Tibial nerve (tissue), 4 donors: ENCODE results near the gene NOP53.

Experiments
- CTCF ChIP-seq, 5 experiments: fragments of 200-600 bp in 3 of 5; fragments of 450-650 bp in 2 of 5; sonication (generic) in 3 of 5; IDR thresholded peaks; one replicate each; pipeline ENCODE4 v1.5.1; 2016 to 2019; ENCODE audit warnings: antibody characterized with exemption in 5 of 5, mild to moderate bottlenecking in 3 of 5, moderate library complexity in 2 of 5
- EP300 ChIP-seq, 2 donors: sonication (generic); formaldehyde crosslinking; IDR thresholded peaks; one replicate each; pipeline ENCODE4 v1.6.1; 2017; ENCODE audit warnings: antibody characterized with exemption in 2 of 2, mild to moderate bottlenecking in 1 of 2
- POLR2A ChIP-seq, 2 donors: fragments of 450-650 bp; IDR thresholded peaks; one replicate each; pipeline ENCODE4 v1.6.1; 2017; ENCODE audit warnings: antibody characterized with exemption in 2 of 2, mild to moderate bottlenecking in 2 of 2, moderate library complexity in 2 of 2

- TF ChIP-seq EP300 (IDR thresholded peaks at IDR 0.05) (no peak), CTCF (IDR thresholded peaks at IDR 0.05) (no peak), POLR2A (IDR thresholded peaks at IDR 0.05) (no peak)
Observed at GRCh38 chr19:47758443-47758804, 13.1 kb downstream of the NOP53 start.
